BLaER1 (cell line): ENCODE results near the gene PRND.
"Not testable (repeated sequence)": the region's sequence is repeated elsewhere in the genome, so short reads cannot be mapped to it uniquely, and the experiment has no call there.

Experiments used
- H3K27ac ChIP-seq: shearing (Covaris generic); formaldehyde crosslinking; 2 replicates; pipeline ENCODE4 v1.8.1; 2022
- H3K27me3 ChIP-seq: shearing (Covaris generic); formaldehyde crosslinking; 2 replicates; pipeline ENCODE4 v1.8.1; 2022
- H3K36me3 ChIP-seq: shearing (Covaris generic); formaldehyde crosslinking; 2 replicates; pipeline ENCODE4 v1.8.1; 2022
- H3K4me1 ChIP-seq: shearing (Covaris generic); formaldehyde crosslinking; 2 replicates; pipeline ENCODE4 v1.8.1; 2022
- H3K4me2 ChIP-seq: shearing (Covaris generic); formaldehyde crosslinking; 2 replicates; pipeline ENCODE4 v1.8.1; 2022
- H3K4me3 ChIP-seq: shearing (Covaris generic); formaldehyde crosslinking; 2 replicates; pipeline ENCODE4 v1.8.1; 2022
- H3K9ac ChIP-seq: shearing (Covaris generic); formaldehyde crosslinking; 2 replicates; pipeline ENCODE4 v1.8.1; 2022
- H3K9me3 ChIP-seq: shearing (Covaris generic); formaldehyde crosslinking; 2 replicates; pipeline ENCODE4 v1.8.1; 2022
- H4K20me1 ChIP-seq: shearing (Covaris generic); formaldehyde crosslinking; 2 replicates; pipeline ENCODE4 v1.8.1; 2022
- Cebpa-rat ChIP-seq: shearing (Covaris generic); IDR thresholded peaks from 2 replicates; pipeline ENCODE4 v1.8.1; 2022

PRND gene

GRCh38 chr20:4703281-4703676 lies 18.4 kb upstream of the PRND start:
- H3K4me1 ChIP-seq: peaks cover 18% of the 10 kb centered on the region
- TF ChIP-seq Cebpa-rat: no peak
- no peak overlapping the region for H3K27ac ChIP-seq
- H3K9me3 ChIP-seq: no peaks in the 10 kb centered on the region
- H3K4me2 ChIP-seq: no peak overlapping the region
- peaks cover 25% of the 10 kb centered on the region for H3K36me3 ChIP-seq
- no peaks in the 10 kb centered on the region for H3K27me3 ChIP-seq
- no peak overlapping the region for H3K9ac ChIP-seq
- H4K20me1 ChIP-seq: peaks cover 47% of the 10 kb centered on the region
- no peak overlapping the region for H3K4me3 ChIP-seq

GRCh38 chr20:4706941-4707340 lies 14.8 kb upstream of the PRND start:
- not testable (repeated sequence) for H3K9ac ChIP-seq, H3K27ac ChIP-seq, H3K9me3 ChIP-seq, H3K4me2 ChIP-seq, H3K27me3 ChIP-seq, H3K4me3 ChIP-seq, H3K36me3 ChIP-seq
- Histone ChIP-seq H3K4me1 (peaks cover 35% of the 10 kb centered on the region), H4K20me1 (peaks cover 12% of the 10 kb centered on the region; the same call in 1 of the 2 replicates)

- no peak for TF ChIP-seq Cebpa-rat
- H3K9me3 ChIP-seq: no peaks in the 10 kb centered on the region
- H3K4me3 ChIP-seq: no peak overlapping the region
- H4K20me1 ChIP-seq: peaks cover 2% of the 10 kb centered on the region; the same call in 1 of the 2 replicates
- no peaks in the 10 kb centered on the region for H3K27me3 ChIP-seq
- no peak overlapping the region for H3K4me2 ChIP-seq
- H3K9ac ChIP-seq: no peak overlapping the region
- H3K36me3 ChIP-seq: no peaks in the 10 kb centered on the region
- no peak overlapping the region for H3K27ac ChIP-seq
- peaks cover 35% of the 10 kb centered on the region for H3K4me1 ChIP-seq
These were observed 13.7 kb upstream of the PRND start for GRCh38 chr20:4708036-4708435.

GRCh38 chr20:4708856-4709255 lies 12.9 kb upstream of the PRND start:
- Histone ChIP-seq H3K9me3 (no peaks in the 10 kb centered on the region), H3K36me3 (no peaks in the 10 kb centered on the region), H3K4me3 (no peak overlapping the region), H4K20me1 (no peaks in the 10 kb centered on the region), H3K4me2 (no peak overlapping the region), H3K9ac (no peak overlapping the region), H3K27ac (no peak overlapping the region), H3K27me3 (no peaks in the 10 kb centered on the region), H3K4me1 (peaks cover 31% of the 10 kb centered on the region)
- no peak for TF ChIP-seq Cebpa-rat

GRCh38 chr20:4709261-4710105 lies 12.2 kb upstream of the PRND start:
- no peak overlapping the region for H3K27ac ChIP-seq
- no peaks in the 10 kb centered on the region for H3K36me3 ChIP-seq
- H3K9me3 ChIP-seq: no peaks in the 10 kb centered on the region
- peaks cover 25% of the 10 kb centered on the region for H3K4me1 ChIP-seq
- H3K4me2 ChIP-seq: no peak overlapping the region
- TF ChIP-seq Cebpa-rat: no peak
- H3K27me3 ChIP-seq: no peaks in the 10 kb centered on the region
- no peaks in the 10 kb centered on the region for H4K20me1 ChIP-seq
- H3K9ac ChIP-seq: no peak overlapping the region
- no peak overlapping the region for H3K4me3 ChIP-seq

- peaks cover 19% of the 10 kb centered on the region; the same call in 1 of the 2 replicates for H3K4me1 ChIP-seq
- H3K27ac ChIP-seq: no peak overlapping the region
- no peaks in the 10 kb centered on the region for H4K20me1 ChIP-seq
- H3K4me2 ChIP-seq: peak overlapping the region; percentile 30; the same call in 1 of the 2 replicates
- H3K36me3 ChIP-seq: no peaks in the 10 kb centered on the region
- H3K4me3 ChIP-seq: no peak overlapping the region
- no peak overlapping the region for H3K9ac ChIP-seq
- no peaks in the 10 kb centered on the region for H3K9me3 ChIP-seq
- H3K27me3 ChIP-seq: no peaks in the 10 kb centered on the region
- TF ChIP-seq Cebpa-rat: no peak
These were observed 11.6 kb upstream of the PRND start for GRCh38 chr20:4710106-4710475.

GRCh38 chr20:4711511-4711910 lies 10.2 kb upstream of the PRND start:
- no peak overlapping the region for H3K27ac ChIP-seq
- H3K9me3 ChIP-seq: no peaks in the 10 kb centered on the region
- peak overlapping the region; percentile 10; the same call in 1 of the 2 replicates for H3K4me2 ChIP-seq
- no peak overlapping the region for H3K9ac ChIP-seq
- H3K4me3 ChIP-seq: no peak overlapping the region
- peaks cover 16% of the 10 kb centered on the region; the same call in 1 of the 2 replicates for H3K4me1 ChIP-seq
- TF ChIP-seq Cebpa-rat: no peak
- no peaks in the 10 kb centered on the region for H4K20me1 ChIP-seq
- no peaks in the 10 kb centered on the region for H3K36me3 ChIP-seq
- H3K27me3 ChIP-seq: no peaks in the 10 kb centered on the region

- no peaks in the 10 kb centered on the region for H3K36me3 ChIP-seq
- no peaks in the 10 kb centered on the region for H3K9me3 ChIP-seq
- H3K4me3 ChIP-seq: no peak overlapping the region
- no peak overlapping the region for H3K27ac ChIP-seq
- H4K20me1 ChIP-seq: no peaks in the 10 kb centered on the region
- H3K4me2 ChIP-seq: no peak overlapping the region
- H3K4me1 ChIP-seq: peaks cover 16% of the 10 kb centered on the region; the same call in 1 of the 2 replicates
- no peak for TF ChIP-seq Cebpa-rat
- H3K9ac ChIP-seq: no peak overlapping the region
- no peaks in the 10 kb centered on the region for H3K27me3 ChIP-seq
These were observed 8.3 kb upstream of the PRND start for GRCh38 chr20:4713401-4713800.

- H3K4me3 ChIP-seq: no peak overlapping the region
- no peaks in the 10 kb centered on the region for H4K20me1 ChIP-seq
- no peak overlapping the region for H3K9ac ChIP-seq
- H3K4me2 ChIP-seq: no peak overlapping the region
- H3K4me1 ChIP-seq: peaks cover 21% of the 10 kb centered on the region; the same call in 1 of the 2 replicates
- no peak overlapping the region for H3K27ac ChIP-seq
- H3K27me3 ChIP-seq: no peaks in the 10 kb centered on the region
- H3K9me3 ChIP-seq: no peaks in the 10 kb centered on the region
- no peaks in the 10 kb centered on the region for H3K36me3 ChIP-seq
- TF ChIP-seq Cebpa-rat: no peak
These were observed 6.9 kb upstream of the PRND start for GRCh38 chr20:4714818-4715217.

GRCh38 chr20:4717816-4718570 lies 3.7 kb upstream of the PRND start:
- TF ChIP-seq Cebpa-rat: no peak
- Histone ChIP-seq H3K9ac (no peak overlapping the region), H3K4me2 (no peak overlapping the region), H3K9me3 (no peaks in the 10 kb centered on the region), H4K20me1 (no peaks in the 10 kb centered on the region), H3K36me3 (no peaks in the 10 kb centered on the region), H3K4me1 (peaks cover 16% of the 10 kb centered on the region), H3K27ac (no peak overlapping the region), H3K27me3 (no peaks in the 10 kb centered on the region), H3K4me3 (no peak overlapping the region)
